C1 segment of cervical spinal cord (tissue), 14 donors: ENCODE measurements around the gene ARHGAP22.
A peak's percentile ranks its signal among the peaks of the same experiment; 100 is the strongest.
"Not testable (repeated sequence)": the region's sequence is repeated elsewhere in the genome, so short reads cannot be mapped to it uniquely, and the experiment has no call there.

ENCODE experiments used
- DNase-seq, 14 donors: peaks; one replicate each; lab custom pipeline; 2025; lab: John Stamatoyannopoulos, UW

Gene ARHGAP22, protein sequence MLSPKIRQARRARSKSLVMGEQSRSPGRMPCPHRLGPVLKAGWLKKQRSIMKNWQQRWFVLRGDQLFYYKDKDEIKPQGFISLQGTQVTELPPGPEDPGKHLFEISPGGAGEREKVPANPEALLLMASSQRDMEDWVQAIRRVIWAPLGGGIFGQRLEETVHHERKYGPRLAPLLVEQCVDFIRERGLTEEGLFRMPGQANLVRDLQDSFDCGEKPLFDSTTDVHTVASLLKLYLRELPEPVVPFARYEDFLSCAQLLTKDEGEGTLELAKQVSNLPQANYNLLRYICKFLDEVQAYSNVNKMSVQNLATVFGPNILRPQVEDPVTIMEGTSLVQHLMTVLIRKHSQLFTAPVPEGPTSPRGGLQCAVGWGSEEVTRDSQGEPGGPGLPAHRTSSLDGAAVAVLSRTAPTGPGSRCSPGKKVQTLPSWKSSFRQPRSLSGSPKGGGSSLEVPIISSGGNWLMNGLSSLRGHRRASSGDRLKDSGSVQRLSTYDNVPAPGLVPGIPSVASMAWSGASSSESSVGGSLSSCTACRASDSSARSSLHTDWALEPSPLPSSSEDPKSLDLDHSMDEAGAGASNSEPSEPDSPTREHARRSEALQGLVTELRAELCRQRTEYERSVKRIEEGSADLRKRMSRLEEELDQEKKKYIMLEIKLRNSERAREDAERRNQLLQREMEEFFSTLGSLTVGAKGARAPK

GRCh38 chr10:48604991-48605508 lies at the start of gene ARHGAP22:
Gene ARHGAP22, minus strand, starts transcription at chr10:48605073. Its CDS starts 277 bp downstream, at chr10:48604796.
- peak in 11 of 14 donors; percentile 72 to 91 (median 78) for DNase-seq

DNA sequence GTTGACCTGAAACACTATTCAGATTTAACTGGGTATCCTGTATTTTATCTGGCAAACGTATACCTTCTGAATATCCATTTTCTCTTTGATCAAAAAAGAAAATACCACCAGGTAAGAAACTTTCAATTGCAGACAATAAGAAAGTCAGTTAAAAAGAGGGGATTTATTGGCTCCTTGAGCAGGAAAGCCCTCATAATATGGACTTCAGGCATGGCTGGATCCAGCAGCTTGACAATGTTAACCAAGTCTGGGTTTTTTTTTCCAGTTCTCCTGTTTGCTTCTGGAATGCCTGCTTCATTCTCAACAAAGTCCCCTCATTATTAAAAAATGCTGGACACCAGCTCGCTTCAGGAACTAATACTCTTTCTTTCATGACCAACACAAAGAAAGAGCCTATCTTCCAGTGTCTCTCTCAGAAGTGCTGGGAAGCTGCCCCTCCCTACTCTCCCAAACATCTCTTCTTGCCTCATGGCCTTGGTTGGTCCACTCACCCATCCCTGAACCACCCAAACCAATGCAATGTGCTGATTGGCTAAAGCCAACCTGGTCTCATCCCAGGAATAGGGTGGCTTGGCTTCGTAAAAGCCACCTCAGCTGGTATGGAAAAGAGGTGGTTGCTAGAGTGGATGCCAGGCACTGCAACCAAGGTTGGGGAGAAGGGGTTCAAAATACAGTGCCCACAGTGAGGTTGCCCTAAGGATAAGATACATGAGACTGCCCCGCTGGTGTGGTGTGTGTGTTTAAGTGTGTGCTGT lies 49.2 kb upstream of the ARHGAP22 start:
- DNase-seq = no peak

GRCh38 chr10:48653347-48653746 lies 48.5 kb upstream of the ARHGAP22 start:
- DNase-seq = no peak

GRCh38 chr10:48652344-48652743 lies 47.5 kb upstream of the ARHGAP22 start:
- no peak for DNase-seq

GRCh38 chr10:48651839-48652238 lies 47.0 kb upstream of the ARHGAP22 start:
- no peak for DNase-seq

GRCh38 chr10:48651293-48651692 lies 46.4 kb upstream of the ARHGAP22 start:
- DNase-seq = no peak

- DNase-seq = peak in 4 of 14 donors; percentile 28 to 55 (median 36)
Measured at GRCh38 chr10:48649349-48649944, 44.6 kb upstream of the ARHGAP22 start.

DNA sequence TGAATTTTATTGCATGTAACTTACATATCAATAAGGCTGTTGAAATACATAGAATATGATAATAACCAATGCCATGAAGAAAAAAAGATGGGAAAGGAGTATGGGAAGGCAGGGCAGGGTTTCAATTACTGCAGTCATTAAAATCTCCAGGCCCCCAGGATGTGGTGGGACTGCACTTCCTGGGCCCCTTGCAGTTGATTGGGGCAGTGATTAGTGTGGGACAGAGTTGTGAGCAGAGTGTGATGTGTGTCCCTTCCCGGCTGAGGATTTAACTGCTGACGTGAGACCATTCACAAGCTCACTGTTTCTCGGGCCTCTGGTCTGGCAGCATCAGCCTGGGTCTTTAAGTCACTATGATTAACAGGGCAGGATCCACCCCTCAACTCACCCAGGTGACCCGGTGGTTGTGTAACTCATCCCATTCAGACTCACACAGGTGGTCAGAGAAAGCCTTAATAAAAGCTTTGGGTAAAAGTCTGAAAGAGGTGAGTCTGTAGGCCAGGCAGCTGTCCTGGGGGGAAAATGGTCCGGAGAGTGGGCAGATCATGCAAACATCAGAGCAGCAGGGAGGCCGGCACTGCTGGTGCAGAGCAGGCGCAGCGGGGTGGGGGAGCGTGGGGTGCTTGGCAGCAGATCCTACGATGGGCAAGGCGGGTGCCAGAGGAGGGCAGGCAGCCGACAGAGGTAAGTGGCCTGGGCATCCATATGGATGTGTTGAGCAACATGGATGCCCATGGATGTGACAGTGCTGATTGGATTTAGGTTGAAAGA lies 43.5 kb upstream of the ARHGAP22 start:
- DNase-seq = no peak

- not testable (repeated sequence) for DNase-seq
Measured at GRCh38 chr10:48647073-48647472, 42.2 kb upstream of the ARHGAP22 start.

GRCh38 chr10:48645600-48645999 lies 40.7 kb upstream of the ARHGAP22 start:
- DNase-seq = no peak

DNA sequence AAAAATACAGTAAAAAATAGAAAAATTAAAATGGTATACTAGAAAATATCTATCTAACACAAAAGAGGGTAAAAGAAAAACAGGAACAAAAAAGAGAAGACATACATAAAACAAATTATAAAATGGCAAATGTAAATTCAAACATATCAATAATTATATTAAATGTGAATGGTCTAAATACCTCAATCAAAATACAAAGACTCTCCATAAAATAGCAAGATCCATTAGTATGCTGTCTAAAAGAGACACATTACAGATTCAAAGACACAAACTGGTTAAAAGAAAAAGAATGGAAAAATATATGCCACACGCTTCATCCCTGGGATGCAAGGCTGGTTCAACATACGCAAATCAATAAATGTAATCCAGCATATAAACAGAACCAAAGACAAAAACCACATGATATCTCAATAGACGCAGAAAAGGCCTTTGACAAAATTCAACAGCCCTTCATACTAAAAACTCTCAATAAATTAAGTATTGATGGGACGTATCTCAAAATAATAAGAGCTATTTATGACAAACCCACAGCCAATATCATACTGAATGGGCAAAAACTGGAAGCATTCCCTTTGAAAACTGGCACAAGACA lies 36.3 kb upstream of the ARHGAP22 start:
- not testable (repeated sequence) for DNase-seq

- no peak for DNase-seq
Measured at GRCh38 chr10:48640326-48640725, 35.5 kb upstream of the ARHGAP22 start.

DNA sequence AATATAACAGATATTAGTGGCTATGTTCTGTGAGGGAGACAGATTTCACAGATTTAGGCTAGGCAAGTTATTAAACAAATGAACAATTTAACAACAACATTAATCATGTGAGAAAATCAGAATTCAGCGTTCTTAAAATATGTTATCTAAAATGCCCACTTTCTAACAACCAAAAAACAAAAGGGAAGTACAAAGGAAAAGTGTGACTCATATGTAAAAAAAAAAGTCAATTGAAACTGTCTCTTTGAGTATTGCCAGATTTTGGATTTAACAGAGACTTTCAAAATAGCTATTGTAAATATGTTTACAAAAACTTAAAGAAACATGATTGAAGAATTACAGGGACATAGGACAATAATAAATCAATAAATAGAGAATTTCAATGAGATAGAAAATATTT lies 34.8 kb upstream of the ARHGAP22 start:
- no peak for DNase-seq

DNA sequence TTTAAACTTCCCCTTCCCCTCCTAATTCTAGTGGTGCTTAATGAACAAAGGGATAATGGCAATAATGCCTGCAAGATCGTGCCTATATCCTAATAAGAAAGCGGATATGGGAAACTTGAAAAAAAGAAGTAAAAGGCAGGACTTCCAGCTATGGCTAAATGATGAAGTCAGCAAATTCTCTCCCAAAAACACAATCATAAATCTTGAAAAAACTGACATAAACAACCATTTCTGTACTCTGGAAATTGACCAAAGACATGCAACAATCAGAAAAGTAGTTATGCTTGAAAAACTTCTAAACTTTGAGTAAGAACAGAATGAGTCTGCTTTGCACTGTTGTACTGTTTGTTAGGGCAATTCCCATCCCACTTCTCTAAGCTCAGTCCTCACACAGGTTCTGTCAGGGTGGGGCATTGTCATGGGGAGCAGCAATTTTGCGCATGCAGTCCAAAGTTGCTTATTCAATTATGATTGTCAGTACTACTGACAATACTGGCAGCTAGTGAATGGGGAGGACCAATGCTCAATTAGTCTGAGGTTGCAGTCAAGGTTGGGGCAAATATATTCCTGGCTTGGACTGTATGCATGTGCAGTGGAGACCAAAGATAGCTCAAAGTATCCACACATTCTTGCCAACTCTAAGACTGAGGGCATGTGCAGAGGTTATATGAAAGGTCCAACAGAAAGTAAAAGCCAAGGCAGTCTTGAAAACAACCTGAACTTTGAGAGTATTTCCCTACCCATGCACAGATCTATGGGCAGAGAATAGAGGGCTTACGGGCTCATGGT lies 34.1 kb upstream of the ARHGAP22 start:
- DNase-seq = no peak

- DNase-seq = no peak
Measured at GRCh38 chr10:48638158-48638557, 33.3 kb upstream of the ARHGAP22 start.

DNA sequence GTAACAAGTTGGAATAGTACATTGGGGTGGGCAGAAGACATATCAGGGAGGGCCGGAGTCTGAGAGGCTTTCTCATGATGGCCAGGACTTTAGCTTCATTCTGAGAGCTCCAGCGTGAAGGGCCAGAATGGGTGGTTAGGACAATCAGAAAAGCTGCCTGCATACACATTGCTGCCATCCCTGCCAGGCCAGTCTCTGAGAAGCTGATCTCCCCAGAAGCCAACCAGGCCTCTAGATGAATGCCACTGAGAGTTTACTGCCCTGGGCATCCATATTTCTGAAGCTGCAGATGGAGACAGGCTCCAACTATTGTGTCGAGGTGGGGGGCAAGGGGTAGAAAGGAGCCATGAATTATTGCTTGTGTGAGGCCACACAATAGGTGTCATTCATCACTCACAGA lies 32.0 kb upstream of the ARHGAP22 start:
- no peak for DNase-seq

DNA sequence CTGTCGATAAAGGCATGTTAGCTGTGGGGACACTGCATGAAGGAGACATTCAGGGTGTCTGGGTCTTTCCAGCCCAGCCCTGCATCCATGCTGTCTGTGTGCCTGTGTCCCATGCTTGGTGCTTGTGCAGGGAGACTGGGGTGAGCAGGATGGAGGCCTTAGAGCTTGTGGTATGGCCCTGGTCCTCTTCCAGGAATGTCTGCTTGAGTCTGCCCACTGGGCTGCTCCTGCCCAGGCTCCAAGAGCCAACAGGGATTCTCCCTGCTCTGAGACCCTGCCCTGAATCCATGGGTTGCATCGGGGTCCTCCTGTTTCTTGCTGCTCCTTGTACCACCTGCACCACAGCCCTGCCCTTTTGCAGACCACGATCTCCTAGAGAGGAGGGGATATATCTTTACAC lies 31.4 kb upstream of the ARHGAP22 start:
- no peak for DNase-seq

DNA sequence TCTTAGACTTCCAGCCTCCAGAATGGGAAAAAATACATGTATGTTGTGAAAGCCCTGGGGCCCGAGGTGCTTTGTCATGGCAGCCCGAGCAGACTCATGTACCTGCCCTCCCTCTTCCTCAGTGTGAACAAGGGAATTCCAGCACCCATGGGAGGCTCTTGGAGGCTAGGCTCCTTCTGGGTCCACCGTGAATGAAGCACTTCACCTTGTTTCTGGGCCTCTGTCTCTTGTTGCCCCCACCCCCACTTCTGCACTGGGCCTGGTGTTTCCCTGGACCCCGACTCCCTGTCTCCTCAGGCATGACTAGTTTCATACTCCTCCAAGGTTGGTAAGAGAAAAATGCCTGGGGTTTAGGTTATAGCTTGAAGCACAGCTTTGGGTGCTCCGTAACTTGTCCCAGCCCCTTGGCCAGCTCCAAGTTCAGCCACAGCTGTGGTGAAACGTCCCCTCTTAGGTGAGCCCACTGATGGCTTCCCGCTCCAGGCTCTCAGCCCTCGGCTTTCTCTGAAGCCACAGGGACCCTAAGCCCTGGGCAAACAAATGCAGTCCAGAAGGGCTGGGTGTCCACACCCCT lies 30.2 kb upstream of the ARHGAP22 start:
- DNase-seq = no peak
